ENCODE results near the gene DACH1.

DNA sequence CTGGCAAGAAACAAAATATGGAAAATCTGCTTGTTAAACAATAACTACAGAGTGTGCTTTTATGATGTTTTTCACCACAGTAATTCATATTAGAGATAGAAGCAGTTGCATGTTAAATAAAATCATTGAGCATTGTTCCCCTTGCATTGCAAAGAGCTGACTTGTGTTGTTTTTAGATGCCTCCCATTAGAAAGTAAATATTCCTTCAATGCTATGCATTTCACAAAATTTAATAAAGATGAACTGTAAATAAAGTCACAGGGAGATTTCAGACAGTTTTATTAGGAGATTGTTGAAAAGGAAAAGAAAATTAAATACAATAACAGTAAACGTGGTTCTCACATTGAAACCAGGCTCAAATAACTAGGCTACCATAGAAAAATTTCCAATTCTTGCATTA is 429.3 kb downstream of the DACH1 start:
- TF ChIP-seq ARNTL (CRISPR knock-in tag; IDR thresholded peaks at IDR 0.05; ENCODE audit: borderline replicate concordance, low read depth) (no peak), CSRNP3 (CRISPR knock-in tag; IDR thresholded peaks at IDR 0.05) (no peak), PPARA (CRISPR knock-in tag; IDR thresholded peaks at IDR 0.05; ENCODE audit: borderline replicate concordance) (no peak), ZFP3 (CRISPR knock-in tag; IDR thresholded peaks at IDR 0.05) (no peak), TOX (CRISPR knock-in tag; IDR thresholded peaks at IDR 0.05; ENCODE audit: borderline replicate concordance) (no peak), ZNF565 (CRISPR knock-in tag; conservative IDR thresholded peaks at IDR 0.05; ENCODE audit: low read depth) (no peak)

Measured in SK-N-SH treated with all-trans-retinoic acid at 6 μM for 48 hours (cell line).